Measurements from ENCODE around the gene GABRR2. TPM values are rescaled to one million over a fixed set of nuclear protein-coding genes. Genes with fewer than 3 reads are reported as not detected.
A peak's percentile ranks its signal among the peaks of the same experiment; 100 is the strongest.
"Not testable (repeated sequence)": the region's sequence is repeated elsewhere in the genome, so short reads cannot be mapped to it uniquely, and the experiment has no call there.

The GABRR2 gene
- total RNA-seq, 1 donor from 2014 or later = 0.51 TPM

- DNase-seq = no peak
These were observed 59.7 kb downstream of the GABRR2 start for GRCh38 chr6:89255417-89255816.

- DNase-seq = peak; percentile 53
These were observed 60.5 kb downstream of the GABRR2 start for GRCh38 chr6:89254569-89254968.

GRCh38 chr6:89252907-89253306, 62.2 kb downstream of the GABRR2 start:
- DNase-seq = no peak

- no peak for DNase-seq
These were observed 63.1 kb downstream of the GABRR2 start for GRCh38 chr6:89251976-89252375.

- DNase-seq = peak; percentile 87
These were observed 63.9 kb downstream of the GABRR2 start for GRCh38 chr6:89251170-89251569.

GRCh38 chr6:89250239-89250638, 64.9 kb downstream of the GABRR2 start:
- no peak for DNase-seq

GRCh38 chr6:89244241-89244985, 70.7 kb downstream of the GABRR2 start:
- no peak for DNase-seq

- no peak for DNase-seq
These were observed 71.8 kb downstream of the GABRR2 start for GRCh38 chr6:89243331-89243629.

GRCh38 chr6:89242574-89243330, 72.3 kb downstream of the GABRR2 start:
- DNase-seq = peak; percentile 68

- DNase-seq = peak; percentile 44
These were observed 75.8 kb downstream of the GABRR2 start for GRCh38 chr6:89239338-89239737.

GRCh38 chr6:89237158-89237557, 77.9 kb downstream of the GABRR2 start:
- no peak for DNase-seq

GRCh38 chr6:89233605-89234004, 81.5 kb downstream of the GABRR2 start:
- DNase-seq = not testable (repeated sequence)

- no peak for DNase-seq
These were observed 92.4 kb downstream of the GABRR2 start for GRCh38 chr6:89222712-89223039.

GRCh38 chr6:89221971-89222711, 93.0 kb downstream of the GABRR2 start:
- DNase-seq = no peak

GRCh38 chr6:89221129-89221528, 94.0 kb downstream of the GABRR2 start:
- no peak for DNase-seq

- no peak for DNase-seq
These were observed 97.7 kb downstream of the GABRR2 start, which contains the start of gene GABRR1 for GRCh38 chr6:89217299-89217910. TSS of gene GABRR1 (minus strand) at chr6:89217358. CDS start at chr6:89217322, 36 bp downstream.

- no peak for DNase-seq
These were observed 98.7 kb downstream of the GABRR2 start for GRCh38 chr6:89216411-89216810.

GRCh38 chr6:89215391-89215790, 99.7 kb downstream of the GABRR2 start:
- no peak for DNase-seq

- DNase-seq = no peak
These were observed 100.9 kb downstream of the GABRR2 start for GRCh38 chr6:89214197-89214596.

- no peak for DNase-seq
These were observed 102.6 kb downstream of the GABRR2 start for GRCh38 chr6:89212472-89212871.

- DNase-seq = no peak
These were observed 105.6 kb downstream of the GABRR2 start for GRCh38 chr6:89209457-89209856.

- DNase-seq = no peak
These were observed 106.5 kb downstream of the GABRR2 start for GRCh38 chr6:89208551-89208950.

Measured in dermis blood vessel endothelial cell (primary cell).